Measurements from ENCODE around the gene CAMKV.
A peak's percentile ranks its signal among the peaks of the same experiment; 100 is the strongest.
"Not testable (repeated sequence)": the region's sequence is repeated elsewhere in the genome, so short reads cannot be mapped to it uniquely, and the experiment has no call there.

The CAMKV gene, protein sequence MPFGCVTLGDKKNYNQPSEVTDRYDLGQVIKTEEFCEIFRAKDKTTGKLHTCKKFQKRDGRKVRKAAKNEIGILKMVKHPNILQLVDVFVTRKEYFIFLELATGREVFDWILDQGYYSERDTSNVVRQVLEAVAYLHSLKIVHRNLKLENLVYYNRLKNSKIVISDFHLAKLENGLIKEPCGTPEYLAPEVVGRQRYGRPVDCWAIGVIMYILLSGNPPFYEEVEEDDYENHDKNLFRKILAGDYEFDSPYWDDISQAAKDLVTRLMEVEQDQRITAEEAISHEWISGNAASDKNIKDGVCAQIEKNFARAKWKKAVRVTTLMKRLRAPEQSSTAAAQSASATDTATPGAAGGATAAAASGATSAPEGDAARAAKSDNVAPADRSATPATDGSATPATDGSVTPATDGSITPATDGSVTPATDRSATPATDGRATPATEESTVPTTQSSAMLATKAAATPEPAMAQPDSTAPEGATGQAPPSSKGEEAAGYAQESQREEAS

GRCh38 chr3:49869525-49870126 is at the start of gene CAMKV:
TSS of gene CAMKV (minus strand) at chr3:49869906. CDS start at chr3:49862388, 7,518 bp downstream.
- no peak for DNase-seq (ENCODE audit: extremely low read depth in 1 of 2, low read depth in 1 of 2)

GRCh38 chr3:49917806-49918590 is 48.3 kb upstream of the CAMKV start:
- not testable (repeated sequence) for DNase-seq (ENCODE audit: extremely low read depth in 1 of 2, low read depth in 1 of 2)

DNA sequence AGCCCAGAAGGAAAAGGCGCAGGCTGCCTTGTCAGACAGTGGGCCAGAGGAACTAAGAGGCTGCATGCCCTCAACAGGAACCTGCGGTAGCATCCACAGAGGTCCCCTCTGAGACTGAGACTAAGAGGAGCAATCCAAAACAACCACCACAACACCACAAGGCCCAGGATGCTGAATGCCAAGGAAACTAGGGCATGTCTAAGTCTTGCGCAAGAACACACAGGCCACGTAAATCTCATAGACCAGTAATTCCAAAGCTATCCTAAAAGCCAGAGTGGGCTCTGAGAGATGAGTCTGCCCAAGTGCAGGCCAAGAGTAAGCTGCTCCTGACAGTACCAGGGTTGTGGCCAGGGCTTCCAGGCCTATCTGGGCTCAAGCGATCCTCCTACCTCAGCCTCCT is 47.0 kb upstream of the CAMKV start:
- no peak for DNase-seq (ENCODE audit: extremely low read depth in 1 of 2, low read depth in 1 of 2)

GRCh38 chr3:49914906-49915305 is 45.2 kb upstream of the CAMKV start:
- DNase-seq (ENCODE audit: extremely low read depth in 1 of 2, low read depth in 1 of 2), result no peak

DNA sequence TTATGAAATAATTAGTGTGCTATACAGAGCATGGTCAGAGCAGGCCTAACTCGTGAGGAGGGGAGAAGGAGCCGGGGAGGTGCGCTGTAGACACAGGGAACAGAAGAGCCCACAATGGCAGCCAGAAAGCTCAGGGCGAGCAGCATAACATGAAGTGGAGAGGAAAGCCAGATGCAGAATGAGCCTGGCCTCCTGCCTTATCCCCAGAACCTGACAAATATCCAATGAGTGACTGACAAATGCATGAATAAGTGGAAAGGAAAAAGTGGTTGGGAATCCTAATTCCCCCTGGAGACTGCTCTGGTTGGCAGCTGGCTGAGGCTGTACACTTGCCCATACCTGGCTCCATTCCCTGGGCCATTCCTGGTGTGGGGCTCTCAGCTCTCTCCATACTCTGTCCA is 43.2 kb upstream of the CAMKV start:
- no peak for DNase-seq (ENCODE audit: extremely low read depth in 1 of 2, low read depth in 1 of 2)

GRCh38 chr3:49911611-49912010 is 41.9 kb upstream of the CAMKV start:
- DNase-seq (ENCODE audit: extremely low read depth in 1 of 2, low read depth in 1 of 2), result no peak

GRCh38 chr3:49911124-49911420 is 41.4 kb upstream of the CAMKV start:
- no peak for DNase-seq (ENCODE audit: extremely low read depth in 1 of 2, low read depth in 1 of 2)

DNA sequence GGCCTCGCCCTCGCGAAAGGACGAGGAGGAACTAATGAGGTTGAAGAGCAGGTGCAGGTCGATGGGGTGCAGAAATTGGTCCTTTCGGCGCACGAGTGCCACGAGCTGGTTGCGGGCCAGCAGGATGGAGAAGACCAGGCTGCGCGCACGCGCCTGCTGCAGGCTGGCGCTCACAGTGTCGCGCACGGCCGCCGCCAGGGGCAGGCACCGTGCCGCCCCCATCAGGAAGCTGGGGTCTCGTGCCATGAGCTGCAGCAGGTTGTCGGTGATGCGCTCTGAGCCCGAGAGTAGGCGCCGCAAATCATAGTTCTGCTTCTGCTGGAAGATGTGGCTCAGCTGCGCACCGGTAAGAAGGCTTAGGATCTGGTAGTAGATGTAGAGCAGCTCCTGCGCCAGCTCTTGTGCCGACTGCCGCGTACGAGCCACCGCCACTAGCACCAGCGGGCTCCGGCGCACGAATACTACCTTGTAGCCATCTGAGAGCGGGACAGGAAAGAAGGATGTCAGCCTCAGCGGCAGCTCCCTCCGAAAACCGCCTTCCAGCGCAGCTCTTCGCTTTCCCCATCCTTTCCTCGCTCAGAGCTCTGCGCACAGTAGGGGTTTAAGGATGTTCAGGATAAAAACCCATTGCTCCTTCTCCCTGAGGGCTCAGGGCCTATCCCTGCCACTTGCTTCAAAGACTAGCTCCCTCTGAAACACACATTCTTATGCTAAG is 40.9 kb upstream of the CAMKV start:
- DNase-seq (ENCODE audit: extremely low read depth in 1 of 2, low read depth in 1 of 2), result no peak

GRCh38 chr3:49908373-49909199 is 38.9 kb upstream of the CAMKV start:
- DNase-seq (ENCODE audit: extremely low read depth in 1 of 2, low read depth in 1 of 2), result no peak

- peak in 1 of 2 donors; percentile 22 for DNase-seq (ENCODE audit: extremely low read depth in 1 of 2, low read depth in 1 of 2)
Observed at GRCh38 chr3:49906073-49906743, 36.5 kb upstream of the CAMKV start.

DNA sequence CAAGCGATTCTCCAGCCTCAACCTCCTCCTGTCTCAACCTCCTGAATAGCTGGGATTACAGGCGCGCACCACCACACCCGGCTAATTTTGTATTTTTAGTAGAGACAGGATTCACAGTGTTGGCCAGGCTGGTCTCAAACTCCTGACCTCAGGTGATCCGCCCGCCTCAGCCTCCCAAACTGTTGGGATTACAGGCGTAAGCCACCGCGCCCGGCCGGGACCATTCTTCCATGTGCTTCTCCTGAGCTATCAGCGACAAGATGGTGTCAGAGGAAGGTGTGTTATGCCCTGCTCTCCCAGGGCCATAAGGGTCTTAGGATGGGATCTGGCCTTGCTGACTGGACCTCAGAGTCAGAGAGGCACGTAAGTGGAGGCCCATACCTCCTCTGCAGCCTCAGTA is 34.7 kb upstream of the CAMKV start:
- not testable (repeated sequence) for DNase-seq (ENCODE audit: extremely low read depth in 1 of 2, low read depth in 1 of 2)

DNA sequence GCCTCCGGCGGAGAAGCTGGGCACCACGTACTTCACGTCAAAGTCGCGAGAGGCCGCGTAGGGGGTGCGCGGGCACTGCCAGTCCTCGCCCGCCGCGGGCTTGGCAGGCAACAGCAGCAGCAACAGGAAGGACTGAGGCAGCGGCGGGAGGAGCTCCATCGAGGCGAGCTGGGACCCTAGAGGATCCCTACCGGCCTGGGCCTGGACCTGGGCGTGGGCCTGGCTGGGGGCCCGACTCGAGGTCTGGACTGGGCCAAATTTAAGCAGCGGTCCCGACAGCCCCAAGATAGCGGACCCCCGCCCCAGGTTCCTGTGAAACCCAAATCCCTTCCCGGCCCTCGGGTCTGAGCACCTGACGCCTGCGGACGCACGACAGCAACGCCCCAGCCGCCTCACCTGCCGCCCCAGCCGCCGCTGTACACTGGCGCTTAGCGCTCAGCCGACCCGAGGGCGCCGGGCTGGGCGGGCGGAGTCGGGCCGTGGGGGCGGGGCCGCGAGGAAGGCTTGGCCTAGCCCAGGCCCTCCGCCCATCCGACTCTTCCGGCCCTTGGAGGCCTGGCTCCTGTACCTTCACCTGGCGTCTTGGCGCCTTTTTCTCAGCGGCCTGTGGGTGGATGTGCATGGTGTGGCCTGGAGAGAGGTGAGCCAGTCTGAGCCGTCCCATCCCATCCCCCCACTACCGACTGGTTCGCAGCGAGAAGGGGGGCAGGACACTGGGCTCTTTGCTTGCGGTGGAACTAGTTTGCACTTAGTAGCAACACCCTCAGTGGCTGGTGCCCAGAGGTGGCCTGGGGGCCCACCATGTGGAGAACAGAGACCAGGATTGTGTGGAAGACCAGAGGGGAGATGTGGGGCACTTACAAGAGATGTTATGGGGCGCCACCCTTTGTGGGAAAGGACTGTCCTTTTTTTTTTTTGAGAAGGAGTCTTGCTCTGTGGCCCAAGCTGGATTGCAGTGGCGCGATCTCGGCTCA is 34.0 kb upstream of the CAMKV start, which contains the start of gene MST1R:
TSS of gene MST1R (minus strand) at position 423 of the 974 bp plus-strand sequence. CDS start at position 159, 264 bp downstream.
- DNase-seq (ENCODE audit: extremely low read depth in 1 of 2, low read depth in 1 of 2), result peak; percentile 38 to 74

DNA sequence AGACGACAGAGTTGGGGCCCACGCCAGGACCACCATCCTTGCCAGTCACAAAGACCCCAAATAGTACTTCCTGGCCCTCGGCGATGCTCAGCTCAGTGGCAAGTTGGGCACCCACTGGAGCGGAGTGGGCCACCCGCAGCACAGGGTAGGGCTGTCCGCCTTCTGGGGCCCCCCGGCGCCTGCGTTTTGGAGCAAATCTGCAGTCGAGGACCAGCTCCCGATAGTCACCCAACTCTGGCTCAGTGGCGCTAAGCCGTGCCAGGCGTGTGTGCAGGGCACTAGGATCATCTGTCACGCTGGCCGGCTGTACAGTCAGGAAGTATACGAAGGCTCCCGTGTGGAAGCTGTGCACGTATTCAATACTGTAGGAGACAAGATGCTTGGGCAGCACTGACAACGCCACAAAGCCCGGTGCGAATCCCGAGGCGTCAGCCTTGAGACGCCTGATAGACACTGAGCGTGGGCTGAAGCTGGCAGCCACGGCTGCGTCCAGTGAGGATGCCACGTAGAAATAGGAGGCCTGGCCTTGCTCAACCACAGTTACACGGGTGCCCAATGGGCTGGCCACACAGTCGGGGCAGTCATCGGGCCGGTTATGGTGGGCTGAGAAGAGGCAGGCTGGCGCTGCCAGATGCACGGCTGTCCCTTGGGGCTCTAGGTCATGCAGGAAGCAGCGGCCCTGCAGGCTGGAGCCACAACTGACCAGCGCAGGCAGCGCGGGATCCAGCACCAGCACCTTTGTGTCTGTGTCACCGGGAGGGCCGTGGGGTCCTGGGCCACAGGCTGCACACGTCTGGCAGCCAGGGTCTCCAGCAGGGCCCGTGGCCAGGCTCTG is 33.0 kb upstream of the CAMKV start:
- no peak for DNase-seq (ENCODE audit: extremely low read depth in 1 of 2, low read depth in 1 of 2)

DNA sequence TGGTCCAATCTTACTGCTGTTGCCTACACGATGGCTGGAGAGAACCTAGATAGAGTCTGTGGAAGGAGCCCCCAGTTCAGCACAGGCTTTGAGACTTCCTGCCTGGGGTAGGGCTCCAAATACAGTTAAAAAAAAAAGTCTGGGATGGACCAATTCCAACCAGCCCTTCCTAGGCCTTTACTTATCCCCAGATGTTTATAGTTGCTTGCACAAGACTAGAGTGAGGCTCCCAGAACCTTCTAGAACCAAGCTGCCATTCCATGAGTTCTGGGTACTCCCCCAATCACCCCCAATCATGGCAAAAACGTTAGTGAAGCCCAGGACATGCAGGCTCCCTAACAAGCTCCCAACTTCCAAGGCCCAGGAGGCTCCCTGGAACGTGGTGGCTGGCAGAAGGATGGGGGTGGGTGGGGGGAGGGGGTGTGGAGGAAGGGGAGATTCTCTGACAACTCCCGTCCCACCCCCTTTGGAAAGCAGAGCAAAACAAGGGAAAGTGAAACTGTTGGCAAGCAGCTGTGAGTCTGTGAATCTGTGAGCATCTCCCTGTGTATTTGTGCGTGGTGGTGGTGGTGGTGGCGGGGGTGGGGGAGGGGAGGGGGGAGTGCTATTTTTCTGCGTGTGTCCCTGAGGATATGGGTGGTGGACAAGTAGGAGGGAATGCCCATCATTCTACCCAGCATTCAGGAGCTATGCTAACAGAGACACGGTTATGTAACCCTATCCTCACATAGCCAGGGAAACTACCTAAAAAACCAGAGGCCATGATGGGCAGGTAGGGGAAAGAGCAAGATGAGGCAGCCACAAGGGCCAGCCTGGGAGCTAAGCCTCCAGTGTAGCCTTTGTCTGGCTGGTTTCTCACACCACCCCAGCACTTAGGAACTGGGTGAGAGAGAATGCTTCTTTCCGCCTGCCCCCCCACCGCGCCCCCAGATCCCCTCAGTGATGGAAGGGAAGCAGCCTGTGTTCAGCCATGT is 31.9 kb upstream of the CAMKV start:
- DNase-seq (ENCODE audit: extremely low read depth in 1 of 2, low read depth in 1 of 2), result no peak

DNA sequence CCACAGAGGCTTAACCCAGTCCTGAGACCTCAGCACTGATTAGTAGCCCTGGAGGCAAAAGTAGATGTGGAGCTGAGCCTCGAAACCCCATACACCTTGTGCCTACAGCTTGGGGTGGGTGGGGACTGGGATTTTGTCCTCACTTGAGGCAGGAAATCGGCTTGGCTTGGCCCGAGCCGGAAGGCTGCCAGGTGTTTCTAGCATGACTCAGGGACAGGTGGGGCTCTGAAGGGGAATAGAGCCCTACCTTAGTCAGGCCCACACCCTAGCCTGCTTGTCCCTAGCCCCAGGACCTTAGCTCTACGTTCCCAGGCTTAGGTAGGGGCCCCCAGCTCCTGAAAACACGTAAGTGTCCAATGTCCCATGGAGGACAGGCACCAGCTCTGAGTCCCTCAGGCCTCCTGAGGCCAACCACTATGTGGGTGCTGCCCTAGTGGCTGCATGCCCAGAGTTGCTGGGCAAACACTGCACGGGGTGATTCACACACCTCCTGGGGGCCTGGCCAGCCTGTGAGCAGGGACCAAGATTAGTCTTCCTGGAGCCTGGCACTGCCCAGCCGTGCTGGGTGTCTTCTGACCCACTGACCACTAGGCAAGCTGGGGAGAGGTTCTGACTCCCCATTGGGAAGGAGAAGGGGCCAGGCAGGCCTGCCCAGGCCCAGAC is 30.9 kb upstream of the CAMKV start:
- DNase-seq (ENCODE audit: extremely low read depth in 1 of 2, low read depth in 1 of 2), result no peak

DNA sequence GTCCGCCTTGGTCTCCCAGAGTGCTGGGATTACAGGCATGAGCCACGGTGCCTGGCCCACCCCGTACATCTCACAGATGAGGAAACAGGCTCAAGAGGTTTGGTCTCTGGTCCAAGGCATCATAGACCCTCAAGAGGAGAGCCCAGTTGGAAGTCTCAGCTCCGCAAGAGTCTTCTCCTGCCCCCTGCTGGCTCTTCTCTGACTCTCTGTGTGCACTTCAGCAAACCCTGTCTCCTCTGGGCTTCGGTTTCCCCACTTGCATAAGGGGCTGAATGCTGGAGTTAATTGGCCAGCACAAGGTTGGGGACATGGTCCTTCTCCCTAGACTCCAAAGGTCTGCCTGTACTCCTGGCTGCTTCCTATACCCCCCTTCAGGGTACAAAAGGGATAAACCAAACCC is 30.1 kb upstream of the CAMKV start:
- no peak for DNase-seq (ENCODE audit: extremely low read depth in 1 of 2, low read depth in 1 of 2)
